VCaP (cell line): Measurements from ENCODE around the gene MME.
"Not testable (repeated sequence)": the region's sequence is repeated elsewhere in the genome, so short reads cannot be mapped to it uniquely, and the experiment has no call there.

Source experiments
- H3K27ac ChIP-seq: fragments of 450-650 bp; 2 replicates; pipeline ENCODE4 v1.5.1; 2017
- CTCF ChIP-seq: fragments of 450-650 bp; conservative IDR thresholded peaks from 2 replicates; pipeline ENCODE4 v1.5.1; 2017; ENCODE audit warnings: mild to moderate bottlenecking, moderate library complexity

The MME gene

DNA sequence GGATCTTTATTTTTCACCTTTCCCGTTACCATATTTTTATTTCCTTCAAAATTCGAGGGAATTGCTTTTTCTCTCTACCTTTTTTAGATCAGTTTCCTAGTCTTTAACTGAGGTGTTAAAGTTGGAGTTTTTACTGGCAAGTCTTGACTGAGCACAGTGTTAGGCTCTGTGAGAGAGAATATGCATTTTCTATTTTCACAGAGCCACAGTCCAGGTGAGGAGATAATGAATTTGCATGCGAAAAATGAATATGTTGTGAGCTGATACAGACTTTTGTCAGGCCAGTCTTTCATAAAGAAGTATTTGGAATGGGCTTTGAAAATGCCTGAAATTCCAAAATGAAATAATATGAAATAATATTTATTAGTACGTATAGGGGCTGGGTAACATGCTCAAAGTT, 31.9 kb downstream of the MME start:
- H3K27ac ChIP-seq: no peak overlapping the region
- TF ChIP-seq CTCF: no peak

DNA sequence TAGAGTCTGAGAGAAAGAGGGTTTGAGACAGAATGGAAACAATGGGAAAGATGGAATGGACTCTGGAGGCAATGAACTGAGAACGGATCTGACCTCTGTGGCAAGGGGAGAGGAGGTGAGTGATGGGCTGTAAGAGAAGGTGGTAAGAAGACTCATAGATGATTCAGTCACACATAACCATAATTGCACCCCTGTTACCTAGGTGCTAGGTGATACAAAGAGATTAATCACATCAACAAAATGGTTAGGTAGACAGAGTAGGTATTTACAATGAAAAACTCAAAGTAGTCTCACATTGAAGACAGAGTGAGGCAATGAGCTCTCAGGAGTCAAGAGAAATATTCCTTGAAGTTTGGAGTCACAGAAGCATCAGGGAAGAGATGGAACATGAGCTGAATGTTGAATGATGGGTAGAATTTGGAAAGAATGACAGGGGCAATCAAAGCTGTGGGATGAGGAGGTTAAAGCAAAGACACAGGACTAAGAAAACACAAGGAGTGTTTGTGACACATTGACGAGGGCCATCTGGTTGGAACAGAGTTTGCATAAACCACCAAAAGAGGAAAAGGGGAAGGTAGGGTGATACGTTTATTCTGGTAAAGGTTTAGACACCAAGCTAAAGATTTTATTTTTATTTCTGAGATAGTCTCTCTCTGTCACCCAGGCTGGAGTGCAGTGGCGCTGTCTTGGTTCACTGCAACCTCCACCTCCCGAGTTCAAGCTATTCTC, 32.7 kb downstream of the MME start:
- no peak for TF ChIP-seq CTCF
- H3K27ac ChIP-seq: no peak overlapping the region

DNA sequence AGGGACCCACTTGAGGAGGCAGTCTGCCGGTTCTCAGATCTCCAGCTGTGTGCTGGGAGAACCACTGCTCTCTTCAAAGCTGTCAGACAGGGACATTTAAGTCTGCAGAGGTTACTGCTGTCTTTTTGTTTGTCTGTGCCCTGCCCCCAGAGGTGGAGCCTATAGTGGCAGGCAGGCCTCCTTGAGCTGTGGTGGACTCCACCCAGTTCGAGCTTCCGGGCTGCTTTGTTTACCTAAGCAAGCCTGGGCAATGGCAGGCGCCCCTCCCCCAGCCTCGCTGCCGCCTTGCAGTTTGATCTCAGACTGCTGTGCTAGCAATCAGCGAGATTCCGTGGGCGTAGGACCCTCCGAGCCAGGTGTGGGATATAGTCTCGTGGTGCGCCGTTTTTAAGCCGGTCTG, 44.6 kb downstream of the MME start:
- H3K27ac ChIP-seq: not testable (repeated sequence)

DNA sequence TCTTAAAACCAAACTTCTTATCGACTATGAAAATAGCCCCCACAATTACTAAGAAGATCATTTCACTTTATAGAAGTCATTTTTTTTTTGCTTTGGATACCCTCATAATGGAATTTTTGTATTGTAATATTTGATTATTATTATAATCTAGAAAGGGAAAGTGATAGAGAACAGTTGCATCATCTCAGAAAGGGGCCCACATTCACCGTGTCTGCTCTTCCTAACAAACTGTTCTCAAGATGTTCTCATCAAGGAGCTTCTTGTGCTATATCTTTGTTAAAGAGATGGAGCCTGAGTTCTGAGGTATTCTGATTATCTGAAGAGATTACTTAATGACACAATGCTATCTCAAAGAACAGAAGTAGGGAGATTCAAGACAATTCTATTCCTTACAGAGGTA, 49.3 kb downstream of the MME start:
- TF ChIP-seq CTCF: no peak
- H3K27ac ChIP-seq: no peak overlapping the region

GRCh38 chr3:155130001-155130400, 49.9 kb downstream of the MME start:
- no peak for TF ChIP-seq CTCF
- H3K27ac ChIP-seq: no peak overlapping the region

GRCh38 chr3:155131104-155131503, 51.0 kb downstream of the MME start:
- H3K27ac ChIP-seq: no peak overlapping the region
- TF ChIP-seq CTCF: no peak

GRCh38 chr3:155134311-155134710, 54.2 kb downstream of the MME start:
- not testable (repeated sequence) for H3K27ac ChIP-seq

GRCh38 chr3:155135003-155135402, 54.9 kb downstream of the MME start:
- TF ChIP-seq CTCF: no peak
- no peak overlapping the region for H3K27ac ChIP-seq

- H3K27ac ChIP-seq: no peak overlapping the region
- TF ChIP-seq CTCF: no peak
These were observed 58.6 kb downstream of the MME start for GRCh38 chr3:155138677-155139076.
